Mammary epithelial cell (primary cell): ENCODE results near the gene STAT6.

Experiments used
- CTCF ChIP-seq, 2 donors: IDR thresholded peaks in 1 of 2; conservative IDR thresholded peaks in 1 of 2; 2 replicates each; pipeline ENCODE4 v1.5.1; 2011 to 2012; ENCODE audit warnings: inconsistent platforms in 2 of 2, low read length in 2 of 2, mild to moderate bottlenecking in 2 of 2, control low read depth in 1 of 2, low read depth in 1 of 2; ENCODE audit not compliant: insufficient read depth in 1 of 2; ENCODE audit errors: extremely low read depth in 1 of 2
- EZH2 ChIP-seq: IDR thresholded peaks from 2 replicates; pipeline ENCODE4 v1.6.1; 2012; ENCODE audit warnings: low read length, inconsistent platforms, borderline replicate concordance

- TF ChIP-seq EZH2 (no peak), CTCF (conservative IDR thresholded peaks at IDR 0.05 in 1 of 2, IDR thresholded peaks at IDR 0.05 in 1 of 2; ENCODE audit: extremely low read depth in 1 of 2, insufficient read depth in 1 of 2, low read depth in 1 of 2, low read length in 2 of 2) (no peak)
These were observed 47.5 kb upstream of the STAT6 start for GRCh38 chr12:57158665-57159064.
